Right lobe of liver (tissue), 6 donors: ENCODE results near the gene FKBP5. TPM values are rescaled to one million over a fixed set of nuclear protein-coding genes. Genes with fewer than 3 reads are reported as not detected.

Experiments
- ATAC-seq, 4 donors: fragments of 200-7000 bp; cut with Tn5 transposase; one replicate each; pipeline ENCODE4 v1.9.1; 2020; ENCODE audit warnings: mild to moderate bottlenecking in 4 of 4, moderate library complexity in 4 of 4
- DNase-seq, 3 donors: peaks; one replicate each; pipeline ENCODE4 v3.0.0-alpha.2; 2020
- H3K27ac ChIP-seq, 3 donors: fragments of 200-600 bp; one replicate each; pipeline ENCODE4 v1.8.0; 2022
- H3K27me3 ChIP-seq, 2 donors: fragments of 200-600 bp; one replicate each; pipeline ENCODE4 v1.8.0; 2022
- H3K36me3 ChIP-seq, 4 donors: fragments of 200-600 bp; sonication (generic) in 1 of 4; one replicate each; pipeline versions ENCODE4 v1.5.1 to v1.8.0; 2017 to 2022; ENCODE audit warnings: control low read depth in 1 of 4
- H3K4me1 ChIP-seq, 4 donors: fragments of 200-600 bp; sonication (generic) in 1 of 4; one replicate each; pipeline versions ENCODE4 v1.5.1 to v1.8.0; 2017 to 2022; ENCODE audit warnings: control low read depth in 1 of 4
- H3K4me3 ChIP-seq, 3 donors: fragments of 200-600 bp; one replicate each; pipeline ENCODE4 v1.8.0; 2022
- H3K9me3 ChIP-seq, 4 donors: fragments of 200-600 bp; sonication (generic) in 1 of 4; one replicate each; pipeline versions ENCODE4 v1.5.1 to v1.8.0; 2017 to 2022; ENCODE audit warnings: control low read depth in 1 of 4
- CTCF ChIP-seq, 4 donors: fragments of 200-600 bp in 3 of 4; fragments of 450-650 bp in 1 of 4; IDR thresholded peaks; one replicate each; pipeline versions ENCODE4 v1.5.1 to v1.8.0; 2016 to 2022; ENCODE audit warnings: antibody characterized with exemption in 4 of 4, mild to moderate bottlenecking in 2 of 4
- POLR2A ChIP-seq: fragments of 450-650 bp; IDR thresholded peaks from one replicate; pipeline ENCODE4 v1.6.1; 2017; ENCODE audit warnings: antibody characterized with exemption, mild to moderate bottlenecking
- WGBS: methylation state at CpG from one replicate; pipeline ENCODE4 v1.1.6; 2018; ENCODE audit warnings: low coverage, low lambda C conversion rate; ENCODE audit not compliant: insufficient coverage; ENCODE audit errors: missing lambda C conversion rate; 5-methylcytosine and 5-hydroxymethylcytosine counted together
- intact Hi-C, 2 donors: fragments of 100-400 bp; cut with DNase I; formaldehyde crosslinking; loops; one replicate each; pipeline versions ENCODE4 v1.11.2 to v1.14.1; 2022
- total RNA-seq, 6 experiments: library from RNA; depleted of rRNA in 2 of 6; stranded (reverse); fragments of >200 nt in 2 of 6; fragmentation: NEBNext Ultra II Directional in 3 of 6; extraction: Animal tissue kit (Norgen Biotek cat#: 25700) in 3 of 6; gene quantifications; one replicate each; pipeline versions ENCODE4 v1.1.0 to v1.2.4, GENCODE V29; 2016 to 2023
- donor health status: DM: no; HTN: yes; CAD: no.
- donor health status: DM: no; HTN: no; CAD: no.
- donor health status: DM: no; HTN: no; CAD: no.
- donor health status: DM: no; HTN: yes; CAD: no.
- donor health status: DM: no; HTN: yes; CAD: no.

The FKBP5 gene
- total RNA-seq, 6 experiments from 2014 or later = 36.1 to 387 (median 111) TPM

GRCh38 chr6:35727231-35727934 is 38.7 kb upstream of the FKBP5 start:
- ATAC-seq (peak; percentile 10 to 26 (median 20)), DNase-seq (peak; percentile 87 to 95 (median 87))
- no peaks in the 10 kb centered on the region for H3K36me3 ChIP-seq
- intact Hi-C loops = no loop called here
- no peaks in the 10 kb centered on the region for H3K27me3 ChIP-seq
- WGBS = 8% methylated on average over 10 of the region's 29 CpGs
- H3K4me3 ChIP-seq = peak overlapping the region; percentile 44 to 64 (median 58)
- peaks cover 5 to 90% (median 43%) of the 10 kb centered on the region in 4 donors for H3K4me1 ChIP-seq
- peak overlapping the region; percentile 88 to 99 (median 98) for H3K27ac ChIP-seq
- TF ChIP-seq CTCF (IDR thresholded peaks at IDR 0.05) = no peak
- no peak for TF ChIP-seq POLR2A
- no peaks in the 10 kb centered on the region for H3K9me3 ChIP-seq

GRCh38 chr6:35725721-35726438 is 37.2 kb upstream of the FKBP5 start:
- Histone ChIP-seq H3K9me3 (no peaks in the 10 kb centered on the region), H3K36me3 (no peaks in the 10 kb centered on the region), H3K4me1 (peaks cover 5 to 96% (median 48%) of the 10 kb centered on the region in 4 donors), H3K27me3 (no peaks in the 10 kb centered on the region), H3K4me3 (peak overlapping the region in 2 of 3 donors; percentile 6 to 19), H3K27ac (peak overlapping the region; percentile 53 to 99 (median 98))
- WGBS = 8% methylated on average over 7 of the region's 11 CpGs
- DNase-seq = peak; percentile 48 to 82 (median 69)
- ATAC-seq = peak; percentile 4 to 19 (median 8)
- TF ChIP-seq POLR2A (peak; percentile 43), CTCF (IDR thresholded peaks at IDR 0.05) (no peak)
- intact Hi-C loops = no loop called here

- peaks cover 5 to 89% (median 46%) of the 10 kb centered on the region in 4 donors for H3K4me1 ChIP-seq
- peak overlapping the region; percentile 53 to 99 (median 98) for H3K27ac ChIP-seq
- intact Hi-C loops = no loop called here
- no peak overlapping the region for H3K4me3 ChIP-seq
- no peaks in the 10 kb centered on the region for H3K9me3 ChIP-seq
- H3K36me3 ChIP-seq = no peaks in the 10 kb centered on the region
- H3K27me3 ChIP-seq = no peaks in the 10 kb centered on the region
- ATAC-seq (no peak), DNase-seq (peak in 1 of 3 donors; percentile 42)
- 49% methylated on average over 5 of the region's 5 CpGs for WGBS
- TF ChIP-seq CTCF (IDR thresholded peaks at IDR 0.05) = no peak
- no peak for TF ChIP-seq POLR2A
These were observed 36.5 kb upstream of the FKBP5 start for GRCh38 chr6:35725081-35725708.

GRCh38 chr6:35724471-35724870 is 35.8 kb upstream of the FKBP5 start:
- peaks cover 0 to 3% (median 0%) of the 10 kb centered on the region in 4 donors for H3K36me3 ChIP-seq
- peaks cover 1 to 82% (median 42%) of the 10 kb centered on the region in 4 donors for H3K4me1 ChIP-seq
- no peaks in the 10 kb centered on the region for H3K27me3 ChIP-seq
- H3K4me3 ChIP-seq = no peak overlapping the region
- WGBS = 83% methylated on average over 1 of the region's 2 CpGs
- H3K27ac ChIP-seq = peak overlapping the region; percentile 44 to 99 (median 98)
- intact Hi-C loops = no loop called here
- TF ChIP-seq CTCF (IDR thresholded peaks at IDR 0.05) (no peak), POLR2A (no peak)
- no peaks in the 10 kb centered on the region for H3K9me3 ChIP-seq
- DNase-seq (peak in 1 of 3 donors; percentile 40), ATAC-seq (no peak)
